ENCODE measurements around the gene LGALS14.

DNA sequence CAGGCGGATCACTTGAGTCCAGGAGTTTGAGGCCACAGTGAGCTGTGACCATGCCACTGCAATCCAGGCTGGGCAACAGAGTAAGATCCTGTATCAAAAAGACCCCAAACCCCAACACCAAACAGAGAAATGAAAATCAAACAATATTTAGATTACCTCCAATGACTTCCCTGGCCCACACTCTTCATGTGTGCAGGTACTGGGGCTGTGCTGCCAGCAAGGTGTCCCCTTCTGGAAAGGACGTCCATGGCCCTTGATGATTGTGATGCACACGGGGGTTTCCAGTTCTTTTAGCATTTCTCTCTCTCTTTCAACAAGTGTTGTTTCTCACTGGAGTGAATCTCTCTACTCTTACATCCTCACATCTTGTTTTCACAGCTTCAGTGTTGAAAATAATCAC, 23.7 kb upstream of the LGALS14 start:
- TF ChIP-seq TAF1 (IDR thresholded peaks at IDR 0.05; ENCODE audit: low read depth, low read length): no peak
- TF ChIP-seq JUN (IDR thresholded peaks at IDR 0.05; ENCODE audit: low read depth, low read length): no peak
- no peak for TF ChIP-seq POLR2A (IDR thresholded peaks at IDR 0.05; ENCODE audit: control extremely low read depth in 1 of 2, low read depth in 2 of 2, low read length in 2 of 2)
- TF ChIP-seq EZH2 (IDR thresholded peaks at IDR 0.05; ENCODE audit: low read depth, low read length, severe bottlenecking): no peak
- TF ChIP-seq BRCA1 (IDR thresholded peaks at IDR 0.05; ENCODE audit: low read depth, low read length): no peak
- TF ChIP-seq, protein P1, sequence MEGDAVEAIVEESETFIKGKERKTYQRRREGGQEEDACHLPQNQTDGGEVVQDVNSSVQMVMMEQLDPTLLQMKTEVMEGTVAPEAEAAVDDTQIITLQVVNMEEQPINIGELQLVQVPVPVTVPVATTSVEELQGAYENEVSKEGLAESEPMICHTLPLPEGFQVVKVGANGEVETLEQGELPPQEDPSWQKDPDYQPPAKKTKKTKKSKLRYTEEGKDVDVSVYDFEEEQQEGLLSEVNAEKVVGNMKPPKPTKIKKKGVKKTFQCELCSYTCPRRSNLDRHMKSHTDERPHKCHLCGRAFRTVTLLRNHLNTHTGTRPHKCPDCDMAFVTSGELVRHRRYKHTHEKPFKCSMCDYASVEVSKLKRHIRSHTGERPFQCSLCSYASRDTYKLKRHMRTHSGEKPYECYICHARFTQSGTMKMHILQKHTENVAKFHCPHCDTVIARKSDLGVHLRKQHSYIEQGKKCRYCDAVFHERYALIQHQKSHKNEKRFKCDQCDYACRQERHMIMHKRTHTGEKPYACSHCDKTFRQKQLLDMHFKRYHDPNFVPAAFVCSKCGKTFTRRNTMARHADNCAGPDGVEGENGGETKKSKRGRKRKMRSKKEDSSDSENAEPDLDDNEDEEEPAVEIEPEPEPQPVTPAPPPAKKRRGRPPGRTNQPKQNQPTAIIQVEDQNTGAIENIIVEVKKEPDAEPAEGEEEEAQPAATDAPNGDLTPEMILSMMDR (IDR thresholded peaks at IDR 0.05; ENCODE audit: control extremely low read depth in 1 of 3, insufficient read depth in 1 of 3, low read depth in 1 of 3, low read length in 3 of 3): no peak
- no peak for TF ChIP-seq SUZ12 (IDR thresholded peaks at IDR 0.05; ENCODE audit: low read length)
- TF ChIP-seq HDAC2 (IDR thresholded peaks at IDR 0.05; ENCODE audit: borderline replicate concordance in 1 of 2, low read depth in 2 of 2, low read length in 2 of 2): no peak
- TF ChIP-seq, protein P2, sequence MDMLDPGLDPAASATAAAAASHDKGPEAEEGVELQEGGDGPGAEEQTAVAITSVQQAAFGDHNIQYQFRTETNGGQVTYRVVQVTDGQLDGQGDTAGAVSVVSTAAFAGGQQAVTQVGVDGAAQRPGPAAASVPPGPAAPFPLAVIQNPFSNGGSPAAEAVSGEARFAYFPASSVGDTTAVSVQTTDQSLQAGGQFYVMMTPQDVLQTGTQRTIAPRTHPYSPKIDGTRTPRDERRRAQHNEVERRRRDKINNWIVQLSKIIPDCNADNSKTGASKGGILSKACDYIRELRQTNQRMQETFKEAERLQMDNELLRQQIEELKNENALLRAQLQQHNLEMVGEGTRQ (IDR thresholded peaks at IDR 0.05; ENCODE audit: low read length): no peak
- TF ChIP-seq, protein P3, sequence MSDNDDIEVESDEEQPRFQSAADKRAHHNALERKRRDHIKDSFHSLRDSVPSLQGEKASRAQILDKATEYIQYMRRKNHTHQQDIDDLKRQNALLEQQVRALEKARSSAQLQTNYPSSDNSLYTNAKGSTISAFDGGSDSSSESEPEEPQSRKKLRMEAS (IDR thresholded peaks at IDR 0.05): no peak
- TF ChIP-seq CREB1 (IDR thresholded peaks at IDR 0.05): no peak

Measured in H1 (cell line).